K562 treated with DMSO at 1 percent for 24 hours (cell line): Measurements from ENCODE around the gene TACR3. TPM values are rescaled to one million over a fixed set of nuclear protein-coding genes. Genes with fewer than 3 reads are reported as not detected.

ENCODE experiments used
- total RNA-seq: library from RNA; unstranded; fragments of 300-600 nt; gene quantifications from 2 replicates; pipeline ENCODE4 v1.2.3, GENCODE V29; 2022; ENCODE audit warnings: low read depth; ENCODE audit not compliant: insufficient read depth

The TACR3 gene
- not detected in 2 replicates for total RNA-seq

GRCh38 chr4:103719830-103720207 is at the start of gene TACR3:
Gene TACR3 (minus strand): TSS chr4:103719985. CDS start chr4:103719675, 310 bp downstream.

